GM21447 (cell line): Measurements from ENCODE around the gene PTPN9.
"Not testable (repeated sequence)": the region's sequence is repeated elsewhere in the genome, so short reads cannot be mapped to it uniquely, and the experiment has no call there.

ENCODE experiments used
- ATAC-seq: cut with Tn5 transposase; IDR thresholded peaks from one replicate; pipeline ENCODE4 v1.9.1; 2021; ENCODE audit not compliant: unreplicated experiment

Gene PTPN9

GRCh38 chr15:75583701-75584100 is 4.6 kb upstream of the PTPN9 start:
- no peak for ATAC-seq

- ATAC-seq = not testable (repeated sequence)
These were observed 3.8 kb upstream of the PTPN9 start for GRCh38 chr15:75582943-75583342.

- ATAC-seq = no peak
These were observed 755 bp downstream of the PTPN9 start for GRCh38 chr15:75578173-75578947.

- no peak for ATAC-seq
These were observed 1.5 kb downstream of the PTPN9 start for GRCh38 chr15:75577401-75578172.

GRCh38 chr15:75573648-75574384 is 5.3 kb downstream of the PTPN9 start:
- no peak for ATAC-seq

- ATAC-seq = no peak
These were observed 8.8 kb downstream of the PTPN9 start for GRCh38 chr15:75570126-75570845.

GRCh38 chr15:75565062-75565970 is 13.8 kb downstream of the PTPN9 start:
- no peak for ATAC-seq

- no peak for ATAC-seq
These were observed 17.2 kb downstream of the PTPN9 start for GRCh38 chr15:75561888-75562287.

GRCh38 chr15:75559360-75559759 is 19.8 kb downstream of the PTPN9 start:
- not testable (repeated sequence) for ATAC-seq

GRCh38 chr15:75558955-75559354 is 20.2 kb downstream of the PTPN9 start:
- not testable (repeated sequence) for ATAC-seq

GRCh38 chr15:75554717-75555116 is 24.4 kb downstream of the PTPN9 start:
- no peak for ATAC-seq

- no peak for ATAC-seq
These were observed 25.5 kb downstream of the PTPN9 start for GRCh38 chr15:75553659-75554058.

GRCh38 chr15:75551091-75551490 is 28.0 kb downstream of the PTPN9 start:
- ATAC-seq = no peak

- no peak for ATAC-seq
These were observed 34.1 kb downstream of the PTPN9 start for GRCh38 chr15:75545064-75545463.

- no peak for ATAC-seq
These were observed 34.8 kb downstream of the PTPN9 start for GRCh38 chr15:75544359-75544758.

- ATAC-seq = not testable (repeated sequence)
These were observed 36.1 kb downstream of the PTPN9 start for GRCh38 chr15:75542949-75543545.

GRCh38 chr15:75542386-75542797 is 36.7 kb downstream of the PTPN9 start:
- no peak for ATAC-seq

- no peak for ATAC-seq
These were observed 40.7 kb downstream of the PTPN9 start for GRCh38 chr15:75538376-75538775.

GRCh38 chr15:75533945-75534344 is 45.2 kb downstream of the PTPN9 start:
- no peak for ATAC-seq
